WTC11 (cell line): Measurements from ENCODE around the gene RCAN2. TPM values are rescaled to one million over a fixed set of nuclear protein-coding genes. Genes with fewer than 3 reads are reported as not detected.

Source experiments
- ATAC-seq: fragments of 200-7000 bp; cut with Tn5 transposase; 2 replicates; pipeline ENCODE4 v1.10.0; 2021; ENCODE audit warnings: mild to moderate bottlenecking, moderate library complexity
- CTCF ChIA-PET: fragments of 300-600 bp; sonication (Branson Sonifier 250); formaldehyde crosslinking; loops from one replicate; lab custom pipeline; 2021; ENCODE audit warnings: antibody characterized with exemption; lab: Charles Lee
- POLR2A ChIA-PET: fragments of 350-600 bp; sonication (Branson Sonifier 250); formaldehyde crosslinking; loops from one replicate; lab custom pipeline; 2021; ENCODE audit warnings: antibody characterized with exemption; lab: Charles Lee
- DNase-seq: peaks from one replicate; pipeline ENCODE4 v3.0.0; 2021; ENCODE audit warnings: low spot score
- H3K27ac Mint-ChIP-seq: 2 replicates; pipeline ENCODE4 v1.8.0; 2021; ENCODE audit warnings: mixed read lengths
- H3K27me3 Mint-ChIP-seq: 2 replicates; pipeline ENCODE4 v1.8.0; 2021; ENCODE audit warnings: low read depth, mild to moderate bottlenecking, moderate library complexity, mixed read lengths
- H3K36me3 Mint-ChIP-seq: 2 replicates; pipeline ENCODE4 v1.8.0; 2021; ENCODE audit warnings: mixed read lengths
- H3K4me1 Mint-ChIP-seq: 2 replicates; pipeline ENCODE4 v1.8.0; 2022; ENCODE audit warnings: mixed read lengths
- H3K4me3 Mint-ChIP-seq: 2 replicates; pipeline ENCODE4 v1.8.0; 2021; ENCODE audit warnings: mild to moderate bottlenecking, moderate library complexity, mixed read lengths
- H3K9me3 Mint-ChIP-seq: 2 replicates; pipeline ENCODE4 v1.8.0; 2021; ENCODE audit warnings: mixed read lengths
- ELF4 ChIP-seq: sonication (generic); formaldehyde crosslinking; IDR thresholded peaks from 2 replicates; pipeline ENCODE4 v1.8.1; 2022; ENCODE audit warnings: low read depth, mild to moderate bottlenecking, moderate library complexity, missing genetic modification reagents
- ESRRA ChIP-seq: sonication (generic); formaldehyde crosslinking; IDR thresholded peaks from 2 replicates; pipeline ENCODE4 v1.8.1; 2022; ENCODE audit warnings: mild to moderate bottlenecking, missing genetic modification reagents, borderline replicate concordance
- FOXK1 ChIP-seq: sonication (generic); formaldehyde crosslinking; IDR thresholded peaks from 2 replicates; pipeline ENCODE4 v1.8.0; 2022; ENCODE audit warnings: mild to moderate bottlenecking, moderate library complexity, missing genetic modification reagents
- MXD4 ChIP-seq: fragments of 250-450 bp; sonication (Bioruptor Pico); IDR thresholded peaks from 2 replicates; pipeline ENCODE4 v1.8.0; 2021; ENCODE audit warnings: mild to moderate bottlenecking, moderate library complexity, borderline replicate concordance
- NFATC4 ChIP-seq: fragments of 250-450 bp; sonication (Bioruptor Pico); IDR thresholded peaks from 2 replicates; pipeline ENCODE4 v1.9.0; 2021; ENCODE audit warnings: mild to moderate bottlenecking
- RORB ChIP-seq: fragments of 250-450 bp; sonication (Bioruptor Pico); IDR thresholded peaks from 2 replicates; pipeline ENCODE4 v1.9.0; 2021; ENCODE audit warnings: mild to moderate bottlenecking
- TP53 ChIP-seq: sonication (generic); formaldehyde crosslinking; IDR thresholded peaks from 2 replicates; pipeline ENCODE4 v1.8.1; 2023; ENCODE audit warnings: mild to moderate bottlenecking, missing genetic modification reagents
- total RNA-seq: library from RNA; stranded (reverse); gene quantifications from 3 replicates; pipeline ENCODE4 v1.2.3, GENCODE V29; 2021
- TF ChIP-seq, protein P1 (sequence below): fragments of 250-450 bp; sonication (Bioruptor Pico); IDR thresholded peaks from 2 replicates; pipeline ENCODE4 v2.1.2; 2022; ENCODE audit warnings: mild to moderate bottlenecking, moderate library complexity
- TF ChIP-seq, protein P2 (sequence below): sonication (generic); formaldehyde crosslinking; IDR thresholded peaks from 2 replicates; pipeline ENCODE4 v1.8.1; 2022; ENCODE audit warnings: mild to moderate bottlenecking, moderate library complexity, missing genetic modification reagents
- TF ChIP-seq, protein P3 (sequence below): sonication (generic); formaldehyde crosslinking; IDR thresholded peaks from 2 replicates; pipeline ENCODE4 v1.8.0; 2022; ENCODE audit warnings: missing genetic modification reagents
- TF ChIP-seq, protein P4 (sequence below): fragments of 250-450 bp; sonication (Bioruptor Pico); IDR thresholded peaks from 2 replicates; pipeline ENCODE4 v1.9.0; 2021; ENCODE audit warnings: mild to moderate bottlenecking, borderline replicate concordance
- TF ChIP-seq, protein P5 (sequence below): sonication (generic); formaldehyde crosslinking; IDR thresholded peaks from 2 replicates; pipeline ENCODE4 v1.8.0; 2023; ENCODE audit warnings: missing genetic modification reagents, mild to moderate bottlenecking, borderline replicate concordance

The RCAN2 gene
- total RNA-seq, 1 experiment from 2014 or later: 3.9 TPM

DNA sequence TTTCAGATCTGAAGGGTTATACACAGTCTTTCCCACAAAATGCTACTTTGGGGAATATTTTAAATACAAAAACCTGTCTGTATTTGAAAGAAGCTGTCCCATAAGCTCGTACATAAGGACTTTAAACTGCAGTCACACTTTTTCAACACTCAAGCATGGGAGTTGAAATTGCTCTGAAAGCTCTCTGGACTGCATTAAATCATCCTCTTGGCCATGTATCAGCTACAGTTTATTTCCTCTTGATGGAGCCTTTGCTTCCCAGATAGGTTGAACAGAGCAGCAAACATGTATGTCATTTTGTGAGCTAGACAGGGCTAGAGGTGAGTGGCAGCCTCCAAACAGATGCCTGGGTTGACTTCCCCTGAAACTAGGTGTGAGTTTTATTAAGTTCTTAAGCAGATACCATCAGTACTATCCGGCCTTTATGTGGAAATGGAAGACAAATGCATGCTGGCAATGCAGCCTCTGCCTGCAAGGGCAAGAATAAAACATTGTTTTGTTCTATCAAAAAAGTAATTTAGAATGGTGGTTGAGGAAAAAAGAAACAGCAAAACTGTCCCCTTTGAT is 214.6 kb downstream of the RCAN2 start:
- H3K27ac Mint-ChIP-seq: no peak overlapping the region
- no peak for ATAC-seq
- peaks cover 4% of the 10 kb centered on the region; the same call in 1 of the 2 replicates for H3K9me3 Mint-ChIP-seq
- ChIA-PET CTCF (no interaction called here), POLR2A (no interaction called here)
- H3K36me3 Mint-ChIP-seq: no peaks in the 10 kb centered on the region
- no peak overlapping the region for H3K4me3 Mint-ChIP-seq
- no peaks in the 10 kb centered on the region for H3K27me3 Mint-ChIP-seq
- TF ChIP-seq MXD4 (CRISPR knock-in tag): no peak
- H3K4me1 Mint-ChIP-seq: no peaks in the 10 kb centered on the region
- DNase-seq: no peak

DNA sequence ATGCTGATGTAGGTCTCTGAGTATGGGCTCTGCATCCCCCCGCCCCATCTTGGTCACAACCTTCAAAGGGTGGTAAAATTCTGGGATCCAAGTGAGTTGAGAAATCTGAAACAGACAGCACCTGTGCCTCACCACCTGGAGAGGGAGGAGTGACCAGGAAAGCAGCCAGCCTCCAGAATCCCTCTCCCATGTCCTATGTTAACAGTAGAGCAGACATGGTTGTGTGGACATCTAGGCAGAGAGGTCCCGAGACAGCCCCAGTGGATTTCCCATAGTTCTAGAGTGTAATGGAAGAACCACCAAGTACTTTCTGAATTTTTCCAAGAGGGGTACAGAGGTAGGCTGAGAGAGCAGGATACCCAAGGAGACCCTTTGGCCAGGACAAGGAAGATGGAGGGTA is 216.7 kb downstream of the RCAN2 start:
- DNase-seq (no peak), ATAC-seq (no peak)
- CTCF ChIA-PET: no interaction called here
- Mint-ChIP-seq H3K4me3 (no peak overlapping the region), H3K27me3 (no peaks in the 10 kb centered on the region), H3K27ac (no peak overlapping the region), H3K36me3 (no peaks in the 10 kb centered on the region), H3K4me1 (no peaks in the 10 kb centered on the region), H3K9me3 (peaks cover 4% of the 10 kb centered on the region; the same call in 1 of the 2 replicates)
- TF ChIP-seq, protein P1, sequence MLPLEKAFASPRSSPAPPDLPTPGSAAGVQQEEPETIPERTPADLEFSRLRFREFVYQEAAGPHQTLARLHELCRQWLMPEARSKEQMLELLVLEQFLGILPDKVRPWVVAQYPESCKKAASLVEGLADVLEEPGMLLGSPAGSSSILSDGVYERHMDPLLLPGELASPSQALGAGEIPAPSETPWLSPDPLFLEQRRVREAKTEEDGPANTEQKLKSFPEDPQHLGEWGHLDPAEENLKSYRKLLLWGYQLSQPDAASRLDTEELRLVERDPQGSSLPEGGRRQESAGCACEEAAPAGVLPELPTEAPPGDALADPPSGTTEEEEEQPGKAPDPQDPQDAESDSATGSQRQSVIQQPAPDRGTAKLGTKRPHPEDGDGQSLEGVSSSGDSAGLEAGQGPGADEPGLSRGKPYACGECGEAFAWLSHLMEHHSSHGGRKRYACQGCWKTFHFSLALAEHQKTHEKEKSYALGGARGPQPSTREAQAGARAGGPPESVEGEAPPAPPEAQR: no peak
- TF ChIP-seq, protein P2, sequence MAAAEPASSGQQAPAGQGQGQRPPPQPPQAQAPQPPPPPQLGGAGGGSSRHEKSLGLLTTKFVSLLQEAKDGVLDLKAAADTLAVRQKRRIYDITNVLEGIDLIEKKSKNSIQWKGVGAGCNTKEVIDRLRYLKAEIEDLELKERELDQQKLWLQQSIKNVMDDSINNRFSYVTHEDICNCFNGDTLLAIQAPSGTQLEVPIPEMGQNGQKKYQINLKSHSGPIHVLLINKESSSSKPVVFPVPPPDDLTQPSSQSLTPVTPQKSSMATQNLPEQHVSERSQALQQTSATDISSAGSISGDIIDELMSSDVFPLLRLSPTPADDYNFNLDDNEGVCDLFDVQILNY (CRISPR knock-in tag): no peak
- TF ChIP-seq ELF4 (CRISPR knock-in tag): no peak
- TF ChIP-seq ESRRA: no peak
- TF ChIP-seq, protein P3, sequence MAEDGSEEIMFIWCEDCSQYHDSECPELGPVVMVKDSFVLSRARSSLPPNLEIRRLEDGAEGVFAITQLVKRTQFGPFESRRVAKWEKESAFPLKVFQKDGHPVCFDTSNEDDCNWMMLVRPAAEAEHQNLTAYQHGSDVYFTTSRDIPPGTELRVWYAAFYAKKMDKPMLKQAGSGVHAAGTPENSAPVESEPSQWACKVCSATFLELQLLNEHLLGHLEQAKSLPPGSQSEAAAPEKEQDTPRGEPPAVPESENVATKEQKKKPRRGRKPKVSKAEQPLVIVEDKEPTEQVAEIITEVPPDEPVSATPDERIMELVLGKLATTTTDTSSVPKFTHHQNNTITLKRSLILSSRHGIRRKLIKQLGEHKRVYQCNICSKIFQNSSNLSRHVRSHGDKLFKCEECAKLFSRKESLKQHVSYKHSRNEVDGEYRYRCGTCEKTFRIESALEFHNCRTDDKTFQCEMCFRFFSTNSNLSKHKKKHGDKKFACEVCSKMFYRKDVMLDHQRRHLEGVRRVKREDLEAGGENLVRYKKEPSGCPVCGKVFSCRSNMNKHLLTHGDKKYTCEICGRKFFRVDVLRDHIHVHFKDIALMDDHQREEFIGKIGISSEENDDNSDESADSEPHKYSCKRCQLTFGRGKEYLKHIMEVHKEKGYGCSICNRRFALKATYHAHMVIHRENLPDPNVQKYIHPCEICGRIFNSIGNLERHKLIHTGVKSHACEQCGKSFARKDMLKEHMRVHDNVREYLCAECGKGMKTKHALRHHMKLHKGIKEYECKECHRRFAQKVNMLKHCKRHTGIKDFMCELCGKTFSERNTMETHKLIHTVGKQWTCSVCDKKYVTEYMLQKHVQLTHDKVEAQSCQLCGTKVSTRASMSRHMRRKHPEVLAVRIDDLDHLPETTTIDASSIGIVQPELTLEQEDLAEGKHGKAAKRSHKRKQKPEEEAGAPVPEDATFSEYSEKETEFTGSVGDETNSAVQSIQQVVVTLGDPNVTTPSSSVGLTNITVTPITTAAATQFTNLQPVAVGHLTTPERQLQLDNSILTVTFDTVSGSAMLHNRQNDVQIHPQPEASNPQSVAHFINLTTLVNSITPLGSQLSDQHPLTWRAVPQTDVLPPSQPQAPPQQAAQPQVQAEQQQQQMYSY (CRISPR knock-in tag): no peak
- TF ChIP-seq, protein P4, sequence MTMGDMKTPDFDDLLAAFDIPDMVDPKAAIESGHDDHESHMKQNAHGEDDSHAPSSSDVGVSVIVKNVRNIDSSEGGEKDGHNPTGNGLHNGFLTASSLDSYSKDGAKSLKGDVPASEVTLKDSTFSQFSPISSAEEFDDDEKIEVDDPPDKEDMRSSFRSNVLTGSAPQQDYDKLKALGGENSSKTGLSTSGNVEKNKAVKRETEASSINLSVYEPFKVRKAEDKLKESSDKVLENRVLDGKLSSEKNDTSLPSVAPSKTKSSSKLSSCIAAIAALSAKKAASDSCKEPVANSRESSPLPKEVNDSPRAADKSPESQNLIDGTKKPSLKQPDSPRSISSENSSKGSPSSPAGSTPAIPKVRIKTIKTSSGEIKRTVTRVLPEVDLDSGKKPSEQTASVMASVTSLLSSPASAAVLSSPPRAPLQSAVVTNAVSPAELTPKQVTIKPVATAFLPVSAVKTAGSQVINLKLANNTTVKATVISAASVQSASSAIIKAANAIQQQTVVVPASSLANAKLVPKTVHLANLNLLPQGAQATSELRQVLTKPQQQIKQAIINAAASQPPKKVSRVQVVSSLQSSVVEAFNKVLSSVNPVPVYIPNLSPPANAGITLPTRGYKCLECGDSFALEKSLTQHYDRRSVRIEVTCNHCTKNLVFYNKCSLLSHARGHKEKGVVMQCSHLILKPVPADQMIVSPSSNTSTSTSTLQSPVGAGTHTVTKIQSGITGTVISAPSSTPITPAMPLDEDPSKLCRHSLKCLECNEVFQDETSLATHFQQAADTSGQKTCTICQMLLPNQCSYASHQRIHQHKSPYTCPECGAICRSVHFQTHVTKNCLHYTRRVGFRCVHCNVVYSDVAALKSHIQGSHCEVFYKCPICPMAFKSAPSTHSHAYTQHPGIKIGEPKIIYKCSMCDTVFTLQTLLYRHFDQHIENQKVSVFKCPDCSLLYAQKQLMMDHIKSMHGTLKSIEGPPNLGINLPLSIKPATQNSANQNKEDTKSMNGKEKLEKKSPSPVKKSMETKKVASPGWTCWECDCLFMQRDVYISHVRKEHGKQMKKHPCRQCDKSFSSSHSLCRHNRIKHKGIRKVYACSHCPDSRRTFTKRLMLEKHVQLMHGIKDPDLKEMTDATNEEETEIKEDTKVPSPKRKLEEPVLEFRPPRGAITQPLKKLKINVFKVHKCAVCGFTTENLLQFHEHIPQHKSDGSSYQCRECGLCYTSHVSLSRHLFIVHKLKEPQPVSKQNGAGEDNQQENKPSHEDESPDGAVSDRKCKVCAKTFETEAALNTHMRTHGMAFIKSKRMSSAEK (CRISPR knock-in tag): no peak
- TF ChIP-seq FOXK1 (CRISPR knock-in tag): no peak
- no peak for TF ChIP-seq RORB (CRISPR knock-in tag)
- TF ChIP-seq, protein P5, sequence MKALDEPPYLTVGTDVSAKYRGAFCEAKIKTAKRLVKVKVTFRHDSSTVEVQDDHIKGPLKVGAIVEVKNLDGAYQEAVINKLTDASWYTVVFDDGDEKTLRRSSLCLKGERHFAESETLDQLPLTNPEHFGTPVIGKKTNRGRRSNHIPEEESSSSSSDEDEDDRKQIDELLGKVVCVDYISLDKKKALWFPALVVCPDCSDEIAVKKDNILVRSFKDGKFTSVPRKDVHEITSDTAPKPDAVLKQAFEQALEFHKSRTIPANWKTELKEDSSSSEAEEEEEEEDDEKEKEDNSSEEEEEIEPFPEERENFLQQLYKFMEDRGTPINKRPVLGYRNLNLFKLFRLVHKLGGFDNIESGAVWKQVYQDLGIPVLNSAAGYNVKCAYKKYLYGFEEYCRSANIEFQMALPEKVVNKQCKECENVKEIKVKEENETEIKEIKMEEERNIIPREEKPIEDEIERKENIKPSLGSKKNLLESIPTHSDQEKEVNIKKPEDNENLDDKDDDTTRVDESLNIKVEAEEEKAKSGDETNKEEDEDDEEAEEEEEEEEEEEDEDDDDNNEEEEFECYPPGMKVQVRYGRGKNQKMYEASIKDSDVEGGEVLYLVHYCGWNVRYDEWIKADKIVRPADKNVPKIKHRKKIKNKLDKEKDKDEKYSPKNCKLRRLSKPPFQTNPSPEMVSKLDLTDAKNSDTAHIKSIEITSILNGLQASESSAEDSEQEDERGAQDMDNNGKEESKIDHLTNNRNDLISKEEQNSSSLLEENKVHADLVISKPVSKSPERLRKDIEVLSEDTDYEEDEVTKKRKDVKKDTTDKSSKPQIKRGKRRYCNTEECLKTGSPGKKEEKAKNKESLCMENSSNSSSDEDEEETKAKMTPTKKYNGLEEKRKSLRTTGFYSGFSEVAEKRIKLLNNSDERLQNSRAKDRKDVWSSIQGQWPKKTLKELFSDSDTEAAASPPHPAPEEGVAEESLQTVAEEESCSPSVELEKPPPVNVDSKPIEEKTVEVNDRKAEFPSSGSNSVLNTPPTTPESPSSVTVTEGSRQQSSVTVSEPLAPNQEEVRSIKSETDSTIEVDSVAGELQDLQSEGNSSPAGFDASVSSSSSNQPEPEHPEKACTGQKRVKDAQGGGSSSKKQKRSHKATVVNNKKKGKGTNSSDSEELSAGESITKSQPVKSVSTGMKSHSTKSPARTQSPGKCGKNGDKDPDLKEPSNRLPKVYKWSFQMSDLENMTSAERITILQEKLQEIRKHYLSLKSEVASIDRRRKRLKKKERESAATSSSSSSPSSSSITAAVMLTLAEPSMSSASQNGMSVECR (CRISPR knock-in tag): no peak
- TF ChIP-seq NFATC4 (CRISPR knock-in tag): no peak
- TF ChIP-seq TP53 (CRISPR knock-in tag): no peak
- POLR2A ChIA-PET: no interaction called here
